Measurements from ENCODE around the gene MCM10. TPM values are rescaled to one million over a fixed set of nuclear protein-coding genes. Genes with fewer than 3 reads are reported as not detected.
A peak's percentile ranks its signal among the peaks of the same experiment; 100 is the strongest.

The MCM10 gene
- total RNA-seq, 3 donors from 2014 or later: 0.15 to 2.0 (median 1.8) TPM

- no peaks in the 10 kb centered on the region for H3K9me3 ChIP-seq
- H3K27me3 ChIP-seq: no peaks in the 10 kb centered on the region
- intact Hi-C loops (cut with DNase I; ENCODE audit: low total_unique reads): no loop called here
- no peak overlapping the region for H3K27ac ChIP-seq
- H3K4me3 ChIP-seq: no peak overlapping the region
- H3K36me3 ChIP-seq: no peaks in the 10 kb centered on the region
- TF ChIP-seq POLR2A (IDR thresholded peaks at IDR 0.05) (no peak), CTCF (IDR thresholded peaks at IDR 0.05) (no peak)
- H3K4me1 ChIP-seq: no peaks in the 10 kb centered on the region
- no peak for DNase-seq (ENCODE audit: low spot score in 2 of 2)
These were observed 19.4 kb downstream of the MCM10 start for GRCh38 chr10:13180788-13181187.

DNA sequence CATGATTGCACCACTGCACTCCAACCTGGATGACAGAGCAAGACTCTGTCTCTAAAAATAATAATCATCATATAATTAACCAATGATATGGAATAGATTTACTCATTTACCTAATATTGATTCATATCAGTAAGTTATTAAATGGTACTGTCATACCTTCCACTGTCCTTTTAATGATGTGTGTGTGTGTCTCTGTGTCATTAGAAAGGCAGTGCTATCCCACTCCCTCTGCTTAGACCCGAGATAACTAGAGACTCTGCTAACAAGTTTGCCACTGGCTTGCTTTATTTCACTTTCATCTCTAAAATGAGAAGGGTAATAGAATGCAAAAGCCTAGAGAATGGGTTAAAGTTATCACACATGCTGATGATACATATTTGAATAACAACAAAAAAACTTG lies 21.1 kb downstream of the MCM10 start:
- DNase-seq (ENCODE audit: low spot score in 2 of 2): no peak
- TF ChIP-seq CTCF (IDR thresholded peaks at IDR 0.05) (no peak), POLR2AphosphoS5 (IDR thresholded peaks at IDR 0.05) (no peak), POLR2A (IDR thresholded peaks at IDR 0.05) (no peak)
- no peaks in the 10 kb centered on the region for H3K27me3 ChIP-seq
- no peaks in the 10 kb centered on the region for H3K36me3 ChIP-seq
- no peaks in the 10 kb centered on the region for H3K4me1 ChIP-seq
- no peak overlapping the region for H3K27ac ChIP-seq
- H3K9me3 ChIP-seq: no peaks in the 10 kb centered on the region
- no peak overlapping the region for H3K4me3 ChIP-seq
- intact Hi-C loops (cut with DNase I; ENCODE audit: low total_unique reads): no loop called here

- no peaks in the 10 kb centered on the region for H3K36me3 ChIP-seq
- H3K9me3 ChIP-seq: no peaks in the 10 kb centered on the region
- TF ChIP-seq POLR2A (IDR thresholded peaks at IDR 0.05): no peak
- no peak for TF ChIP-seq POLR2AphosphoS5 (IDR thresholded peaks at IDR 0.05)
- TF ChIP-seq CTCF (IDR thresholded peaks at IDR 0.05): no peak
- H3K27me3 ChIP-seq: no peaks in the 10 kb centered on the region
- peak overlapping the region in 1 of 2 donors; percentile 41 for H3K27ac ChIP-seq
- intact Hi-C loops (cut with DNase I; ENCODE audit: low total_unique reads): no loop called here
- H3K4me3 ChIP-seq: no peak overlapping the region
- DNase-seq (ENCODE audit: low spot score in 2 of 2): no peak
- H3K4me1 ChIP-seq: no peaks in the 10 kb centered on the region
These were observed 22.3 kb downstream of the MCM10 start for GRCh38 chr10:13183625-13184024.

DNA sequence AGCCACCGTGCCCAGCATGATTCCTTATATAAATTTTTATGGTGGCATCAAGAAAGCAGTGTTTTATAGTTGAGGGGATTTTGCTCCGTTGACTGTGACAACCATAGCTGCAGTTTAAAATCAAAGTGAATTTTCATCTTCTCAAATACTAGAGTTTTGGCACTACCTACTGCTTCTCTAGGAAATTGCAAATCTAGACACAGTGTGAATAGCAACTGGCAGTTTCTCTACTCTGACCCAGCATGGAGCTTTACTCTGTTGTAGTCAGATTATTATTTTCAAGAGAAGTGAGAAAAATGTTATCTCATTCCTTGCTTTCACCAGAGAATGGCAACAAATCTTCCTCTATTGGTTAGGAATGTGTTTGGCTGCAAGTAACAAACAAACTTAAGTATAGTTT lies 22.9 kb downstream of the MCM10 start:
- DNase-seq (ENCODE audit: low spot score in 2 of 2): no peak
- Histone ChIP-seq H3K4me1 (no peaks in the 10 kb centered on the region), H3K27me3 (no peaks in the 10 kb centered on the region), H3K9me3 (no peaks in the 10 kb centered on the region), H3K36me3 (no peaks in the 10 kb centered on the region), H3K4me3 (no peak overlapping the region), H3K27ac (peak overlapping the region in 1 of 2 donors; percentile 41)
- no peak for TF ChIP-seq POLR2AphosphoS5 (IDR thresholded peaks at IDR 0.05)
- TF ChIP-seq CTCF (IDR thresholded peaks at IDR 0.05): no peak
- TF ChIP-seq POLR2A (IDR thresholded peaks at IDR 0.05): no peak
- intact Hi-C loops (cut with DNase I; ENCODE audit: low total_unique reads): no loop called here

GRCh38 chr10:13184730-13185514 lies 23.6 kb downstream of the MCM10 start:
- Histone ChIP-seq H3K27me3 (no peaks in the 10 kb centered on the region), H3K36me3 (no peaks in the 10 kb centered on the region), H3K4me1 (no peaks in the 10 kb centered on the region), H3K9me3 (no peaks in the 10 kb centered on the region), H3K4me3 (no peak overlapping the region), H3K27ac (peak overlapping the region in 1 of 2 donors; percentile 66)
- TF ChIP-seq POLR2A (IDR thresholded peaks at IDR 0.05): no peak
- no peak for TF ChIP-seq POLR2AphosphoS5 (IDR thresholded peaks at IDR 0.05)
- TF ChIP-seq CTCF (IDR thresholded peaks at IDR 0.05): no peak
- DNase-seq (ENCODE audit: low spot score in 2 of 2): peak in 1 of 2 donors; percentile 62
- intact Hi-C loops (cut with DNase I; ENCODE audit: low total_unique reads): no loop called here

Measured in breast epithelium (tissue), 4 donors.